Measurements from ENCODE around the gene TMPRSS11F. TPM values are rescaled to one million over a fixed set of nuclear protein-coding genes. Genes with fewer than 3 reads are reported as not detected.

Gene TMPRSS11F
- total RNA-seq, 1 experiment from 2014 or later, result not detected

GRCh38 chr4:68077301-68077700, 52.4 kb downstream of the TMPRSS11F start:
- intact Hi-C loops (cut with micrococcal nuclease), result no loop called here
- H3K4me1 ChIP-seq (ENCODE audit: control insufficient read depth in 1 of 2, insufficient read depth in 2 of 2, low read length in 2 of 2), result no peaks in the 10 kb centered on the region
- no peak overlapping the region for H3K4me2 ChIP-seq (ENCODE audit: low read length)
- H3K9ac ChIP-seq (ENCODE audit: low read length), result no peak overlapping the region
- no peaks in the 10 kb centered on the region for H3K27me3 ChIP-seq (ENCODE audit: insufficient read depth, low read length)
- no peaks in the 10 kb centered on the region for H3K9me2 ChIP-seq (ENCODE audit: insufficient read depth)
- H3K36me3 ChIP-seq (ENCODE audit: control insufficient read depth in 1 of 2, insufficient read depth in 2 of 2, low read length in 2 of 2), result no peaks in the 10 kb centered on the region
- ChIA-PET CTCF (no interaction called here), RAD21 (ENCODE audit: low non-redundant PET in 1 of 2, low total read pairs in 2 of 2, uncharacterized antibody in 2 of 2, unreplicated experiment in 2 of 2) (no interaction called here), POLR2A (no interaction called here)
- TF ChIP-seq JUND (IDR thresholded peaks at IDR 0.05), result no peak
- no peak for TF ChIP-seq TCF7L2 (IDR thresholded peaks at IDR 0.05; ENCODE audit: borderline replicate concordance, extremely low read depth, insufficient read depth, insufficient read length)
- no peak for TF ChIP-seq EZH2phosphoT487 (IDR thresholded peaks at IDR 0.05; ENCODE audit: borderline replicate concordance)
- no peak for TF ChIP-seq EZH2 (IDR thresholded peaks at IDR 0.05)
- no peak for TF ChIP-seq SP1 (IDR thresholded peaks at IDR 0.05; ENCODE audit: low read depth)
- TF ChIP-seq POLR2AphosphoS5 (IDR thresholded peaks at IDR 0.05; ENCODE audit: low read depth, low read length), result no peak
- TF ChIP-seq RAD21 (IDR thresholded peaks at IDR 0.05; ENCODE audit: low read depth), result no peak
- no peak for TF ChIP-seq ZNF274 (IDR thresholded peaks at IDR 0.05; ENCODE audit: low read depth, low read length)
- H3K9me3 ChIP-seq (ENCODE audit: control insufficient read depth in 1 of 2, insufficient read depth in 1 of 2, low read depth in 1 of 2, low read length in 2 of 2), result no peaks in the 10 kb centered on the region
- no peak overlapping the region for H3K27ac ChIP-seq (ENCODE audit: low read depth, low read length)
- H3K4me3 ChIP-seq (replicated peaks in 1 of 2; ENCODE audit: low read depth in 1 of 2, low read length in 2 of 2), result no peak overlapping the region
- H3K79me2 ChIP-seq (ENCODE audit: insufficient read depth, low read length), result no peaks in the 10 kb centered on the region
- H4K20me1 ChIP-seq (ENCODE audit: insufficient read depth), result no peaks in the 10 kb centered on the region
- no peak for ATAC-seq
- no peak overlapping the region for H2AFZ ChIP-seq (ENCODE audit: low read depth, low read length, poor library complexity, severe bottlenecking)
- no peak for DNase-seq (ENCODE audit: low read depth, low spot score)
- no TSS peak for BruUV-seq (replicated peaks)

GRCh38 chr4:68076194-68076593, 53.5 kb downstream of the TMPRSS11F start:
- ATAC-seq, result no peak; the same call in 1 of the 2 replicates
- H3K9me3 ChIP-seq (ENCODE audit: control insufficient read depth in 1 of 2, insufficient read depth in 1 of 2, low read depth in 1 of 2, low read length in 2 of 2), result no peaks in the 10 kb centered on the region
- H3K27me3 ChIP-seq (ENCODE audit: insufficient read depth, low read length), result no peaks in the 10 kb centered on the region
- H3K36me3 ChIP-seq (ENCODE audit: control insufficient read depth in 1 of 2, insufficient read depth in 2 of 2, low read length in 2 of 2), result no peaks in the 10 kb centered on the region
- POLR2A ChIA-PET, result no interaction called here
- BruUV-seq (replicated peaks), result no TSS peak
- H3K4me2 ChIP-seq (ENCODE audit: low read length), result no peak overlapping the region
- DNase-seq (ENCODE audit: low read depth, low spot score), result no peak
- no peaks in the 10 kb centered on the region for H4K20me1 ChIP-seq (ENCODE audit: insufficient read depth)
- H3K4me3 ChIP-seq (replicated peaks in 1 of 2; ENCODE audit: low read depth in 1 of 2, low read length in 2 of 2), result no peak overlapping the region
- no peaks in the 10 kb centered on the region for H3K9me2 ChIP-seq (ENCODE audit: insufficient read depth)
- no peaks in the 10 kb centered on the region for H3K79me2 ChIP-seq (ENCODE audit: insufficient read depth, low read length)
- H3K27ac ChIP-seq (ENCODE audit: low read depth, low read length), result no peak overlapping the region
- RAD21 ChIA-PET (ENCODE audit: low non-redundant PET in 1 of 2, low total read pairs in 2 of 2, uncharacterized antibody in 2 of 2, unreplicated experiment in 2 of 2), result interaction anchor here in 1 of 2 experiments (0.5 kb wide), 1 partner anchor 16 kb away, joined by 3 read pairs; no protein-coding TSS in a partner anchor
- H3K4me1 ChIP-seq (ENCODE audit: control insufficient read depth in 1 of 2, insufficient read depth in 2 of 2, low read length in 2 of 2), result no peaks in the 10 kb centered on the region
- no peak overlapping the region for H2AFZ ChIP-seq (ENCODE audit: low read depth, low read length, poor library complexity, severe bottlenecking)
- no peak overlapping the region for H3K9ac ChIP-seq (ENCODE audit: low read length)
- no peak for TF ChIP-seq ELF1 (IDR thresholded peaks at IDR 0.05; ENCODE audit: borderline replicate concordance, low read depth)
- TF ChIP-seq CTCF (IDR thresholded peaks at IDR 0.05 in 2 of 3, conservative IDR thresholded peaks at IDR 0.05 in 1 of 3; ENCODE audit: borderline replicate concordance in 1 of 3, insufficient read depth in 1 of 3, low read depth in 2 of 3, low read length in 2 of 3), result peak in 2 of 3 experiments; percentile 19 to 27; a peak in 2 of 6 replicates
- TF ChIP-seq FOSL1 (IDR thresholded peaks at IDR 0.05; ENCODE audit: low read depth), result no peak
- TF ChIP-seq ZFX (IDR thresholded peaks at IDR 0.05), result no peak
- TF ChIP-seq RAD21 (IDR thresholded peaks at IDR 0.05; ENCODE audit: low read depth), result peak; percentile 22; the same call in 1 of the 2 replicates
- CTCF ChIA-PET, result interaction anchor here (0.6 to 0.7 kb wide), 3 partner anchors 8 to 99 kb away, joined by 3 to 6 read pairs (median 3); no protein-coding TSS in a partner anchor
- intact Hi-C loops (cut with micrococcal nuclease), result no loop called here

All from HCT116 (cell line).